OCI-LY1 (cell line): ENCODE measurements around the gene ATP6V0A1.

Experiments
- H2AFZ ChIP-seq: fragments of 200-600 bp; sonication (generic), shearing (Covaris generic); 2 replicates; pipeline ENCODE4 v1.6.0; 2014; ENCODE audit warnings: antibody characterized with exemption, mild to moderate bottlenecking, low read length
- H3F3A ChIP-seq: fragments of 200-600 bp; sonication (generic), shearing (Covaris generic); 2 replicates; pipeline ENCODE4 v1.6.0; 2014; ENCODE audit warnings: mild to moderate bottlenecking, antibody characterized with exemption, low read length, moderate library complexity; ENCODE audit not compliant: insufficient read depth
- H3K27ac ChIP-seq: fragments of 200-600 bp; sonication (generic); 2 replicates; pipeline ENCODE4 v1.5.1; 2014; ENCODE audit warnings: low read length, mixed run types, mild to moderate bottlenecking, low read depth; ENCODE audit not compliant: poor library complexity, severe bottlenecking
- H3K27me3 ChIP-seq: fragments of 200-600 bp; sonication (generic); 2 replicates; pipeline ENCODE4 v1.6.0; 2014; ENCODE audit warnings: antibody characterized with exemption, mild to moderate bottlenecking, low read length, moderate library complexity; ENCODE audit not compliant: insufficient read depth
- H3K36me3 ChIP-seq: fragments of 200-600 bp; sonication (generic); 2 replicates; pipeline ENCODE4 v1.6.1; 2014; ENCODE audit warnings: mild to moderate bottlenecking, antibody characterized with exemption, low read length, moderate library complexity, mixed read lengths; ENCODE audit not compliant: insufficient read depth
- H3K4me1 ChIP-seq: fragments of 200-600 bp; sonication (generic); 2 replicates; pipeline ENCODE4 v1.5.1; 2014; ENCODE audit warnings: mild to moderate bottlenecking, low read length, moderate library complexity; ENCODE audit not compliant: insufficient read depth, severe bottlenecking
- H3K4me2 ChIP-seq: fragments of 200-600 bp; sonication (generic), shearing (Covaris generic); 2 replicates; pipeline ENCODE4 v1.6.1; 2014; ENCODE audit warnings: low read length
- H3K4me3 ChIP-seq: fragments of 200-600 bp; sonication (generic); 2 replicates; pipeline ENCODE4 v1.5.1; 2014; ENCODE audit warnings: low read length, low read depth, mild to moderate bottlenecking, mixed read lengths; ENCODE audit not compliant: poor library complexity, severe bottlenecking
- H3K79me2 ChIP-seq: fragments of 200-600 bp; shearing (Covaris generic); 2 replicates; pipeline ENCODE4 v1.6.1; 2016; ENCODE audit warnings: mixed run types, low read length, mixed read lengths; ENCODE audit not compliant: insufficient read depth
- H3K9ac ChIP-seq: fragments of 200-600 bp; sonication (generic), shearing (Covaris generic); 2 replicates; pipeline ENCODE4 v1.6.1; 2014; ENCODE audit warnings: mild to moderate bottlenecking, low read length, mixed read lengths
- H3K9me2 ChIP-seq: fragments of 200-600 bp; sonication (generic), shearing (Covaris generic); 2 replicates; pipeline ENCODE4 v1.6.1; 2014; ENCODE audit warnings: low read depth, mild to moderate bottlenecking, low read length, mixed read lengths
- H3K9me3 ChIP-seq: fragments of 200-600 bp; shearing (Covaris generic); 2 replicates; pipeline ENCODE4 v1.6.1; 2014; ENCODE audit warnings: low read length, mixed read lengths
- H4K20me1 ChIP-seq: fragments of 200-600 bp; sonication (generic), shearing (Covaris generic); 2 replicates; pipeline ENCODE4 v1.6.0; 2016; ENCODE audit warnings: mild to moderate bottlenecking, low read length; ENCODE audit not compliant: insufficient read depth
- CTCF ChIP-seq: fragments of 200-600 bp; sonication (generic), shearing (Covaris generic); IDR thresholded peaks from 2 replicates; pipeline ENCODE4 v1.5.1; 2017; ENCODE audit warnings: mild to moderate bottlenecking, antibody characterized with exemption, low read length, moderate library complexity, mixed read lengths
- EZH2 ChIP-seq: fragments of 200-600 bp; sonication (generic), shearing (Covaris generic); IDR thresholded peaks from 2 replicates; pipeline ENCODE4 v1.8.0; 2017; ENCODE audit warnings: borderline replicate concordance, mixed run types, mild to moderate bottlenecking, antibody characterized with exemption, low read length, moderate library complexity, mixed read lengths

Gene ATP6V0A1

GRCh38 chr17:42422958-42423712 lies 35.5 kb upstream of the ATP6V0A1 start, which contains the start of gene CAVIN1:
TSS of gene CAVIN1 (minus strand) at chr17:42423256. CDS start at chr17:42423097, 159 bp downstream.
- Histone ChIP-seq H3K79me2 (no peaks in the 10 kb centered on the region), H2AFZ (no peak within 1 kb of the TSS)

DNA sequence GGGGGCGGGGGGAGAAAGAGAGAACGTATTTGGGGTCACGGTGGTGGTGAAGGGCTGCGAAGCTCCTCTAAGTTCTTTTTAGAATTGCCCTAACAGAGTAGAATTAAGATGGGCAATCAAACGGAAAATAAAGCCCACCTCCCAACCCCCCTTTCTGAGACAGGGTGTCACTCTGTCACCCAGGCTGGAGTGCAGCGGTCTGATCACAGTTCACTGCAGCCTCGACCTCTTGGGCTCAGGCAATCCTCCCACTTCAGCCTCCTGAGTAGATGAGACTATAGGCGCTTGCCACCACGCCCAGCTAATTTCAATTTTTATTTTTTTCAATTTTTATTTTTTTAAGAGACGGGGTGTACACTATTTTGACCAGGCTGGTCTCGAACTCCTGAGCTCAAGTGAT lies 34.9 kb upstream of the ATP6V0A1 start:
- no peaks in the 10 kb centered on the region for H3K36me3 ChIP-seq
- H3K4me3 ChIP-seq = no peak overlapping the region
- H3K9me3 ChIP-seq = no peaks in the 10 kb centered on the region
- H3K27ac ChIP-seq = no peak overlapping the region
- no peak overlapping the region for H3K4me2 ChIP-seq
- H3K79me2 ChIP-seq = no peaks in the 10 kb centered on the region
- no peak for TF ChIP-seq CTCF
- peaks cover 7% of the 10 kb centered on the region; the same call in 1 of the 2 replicates for H3K27me3 ChIP-seq
- H3F3A ChIP-seq = no peaks in the 10 kb centered on the region
- H3K9ac ChIP-seq = no peak overlapping the region
- no peaks in the 10 kb centered on the region for H3K4me1 ChIP-seq
- H2AFZ ChIP-seq = no peak overlapping the region
- no peaks in the 10 kb centered on the region for H4K20me1 ChIP-seq
- H3K9me2 ChIP-seq = no peaks in the 10 kb centered on the region

More at GRCh38 chr17:42422958-42423712, 35.5 kb upstream of the ATP6V0A1 start, which contains the start of gene CAVIN1:
- no peak within 1 kb of the TSS for H3K9ac ChIP-seq
- H3F3A ChIP-seq = no peaks in the 10 kb centered on the region
- no peak within 1 kb of the TSS for H3K27ac ChIP-seq
- no peaks in the 10 kb centered on the region for H3K9me2 ChIP-seq
- TF ChIP-seq EZH2 = no peak
- no peak within 1 kb of the TSS; the same call in 1 of the 2 replicates for H3K4me2 ChIP-seq
- H4K20me1 ChIP-seq = no peaks in the 10 kb centered on the region
- H3K4me3 ChIP-seq = no peak within 1 kb of the TSS
- H3K4me1 ChIP-seq = no peaks in the 10 kb centered on the region
- H3K27me3 ChIP-seq = peaks cover 7% of the 10 kb centered on the region; the same call in 1 of the 2 replicates
- H3K9me3 ChIP-seq = no peaks in the 10 kb centered on the region
- H3K36me3 ChIP-seq = no peaks in the 10 kb centered on the region

DNA sequence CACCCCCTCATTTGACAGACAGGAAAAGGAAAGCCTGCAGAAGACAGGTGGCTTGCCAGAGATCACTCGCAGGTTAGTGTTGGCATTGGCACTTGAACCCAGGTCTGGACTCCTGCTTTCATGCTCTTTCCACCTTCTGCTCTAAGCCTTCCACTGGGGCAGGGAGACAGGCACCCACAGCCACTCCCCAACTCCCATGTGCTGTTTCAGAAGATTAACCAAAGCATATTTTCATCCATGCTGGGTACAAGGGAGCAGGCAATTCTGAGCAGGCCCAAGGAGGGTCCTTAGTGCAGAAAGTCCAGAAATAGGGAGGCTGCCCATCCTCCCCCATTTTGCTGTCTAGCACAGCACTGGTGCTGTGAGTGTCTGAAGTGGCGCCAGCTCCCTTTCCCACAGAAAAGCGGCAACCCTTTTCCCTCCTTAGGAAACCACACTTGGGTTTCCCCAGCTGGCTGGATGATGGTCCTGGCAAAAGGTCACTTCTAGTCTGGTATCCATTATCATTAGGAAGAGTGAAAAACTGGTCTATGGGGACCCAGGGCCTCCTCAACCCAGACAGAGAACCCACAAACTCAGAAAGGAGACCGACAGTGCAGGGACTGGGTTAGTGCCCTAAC lies 33.6 kb upstream of the ATP6V0A1 start:
- Histone ChIP-seq H3K27ac (no peak overlapping the region), H3K4me3 (no peak overlapping the region), H3K4me2 (no peak overlapping the region), H3F3A (no peaks in the 10 kb centered on the region), H3K27me3 (peaks cover 7% of the 10 kb centered on the region; the same call in 1 of the 2 replicates), H2AFZ (no peak overlapping the region), H4K20me1 (no peaks in the 10 kb centered on the region), H3K9me3 (no peaks in the 10 kb centered on the region), H3K9me2 (no peaks in the 10 kb centered on the region), H3K4me1 (no peaks in the 10 kb centered on the region), H3K36me3 (no peaks in the 10 kb centered on the region), H3K79me2 (no peaks in the 10 kb centered on the region), H3K9ac (no peak overlapping the region)
- TF ChIP-seq EZH2 (no peak), CTCF (no peak)
